ENCODE measurements around the gene RIMS4. TPM values are rescaled to one million over a fixed set of nuclear protein-coding genes. Genes with fewer than 3 reads are reported as not detected.

The RIMS4 gene
- total and polyA plus RNA-seq, 10 of the 15 experiments (the other 5 are each of a cell fraction or from before 2014, with no cell fraction given): under 0.01 to 0.07 (median 0.05) TPM; not detected in 5

- H3K4me3 ChIP-seq: no peak overlapping the region
- no peak overlapping the region for H2AFZ ChIP-seq (ENCODE audit: control insufficient read depth, low read depth, low read length)
- H3K4me1 ChIP-seq (ENCODE audit: control insufficient read depth, insufficient read depth, low read length): no peaks in the 10 kb centered on the region
- intact Hi-C loops (cut with micrococcal nuclease; ENCODE audit: unreplicated experiment) (no loop called here), in situ Hi-C loops (cut with MboI) (no loop called here)
- no peaks in the 10 kb centered on the region for H3K36me3 ChIP-seq (ENCODE audit: control insufficient read depth in 2 of 2, insufficient read depth in 2 of 2, low read length in 1 of 2)
- FAIRE-seq (no peak), DNase-seq (ENCODE audit: low read depth, low spot score) (no peak), ATAC-seq (no peak)
- H3K9me3 ChIP-seq (replicated peaks; ENCODE audit: control insufficient read depth, insufficient read depth, low read length): no peaks in the 10 kb centered on the region
- WGBS (ENCODE audit: insufficient coverage, insufficient replicate concordance, low lambda C conversion rate, missing lambda C conversion rate): 35% methylated on average over 5 of the region's 5 CpGs
- no peaks in the 10 kb centered on the region; a peak in 3 of 4 replicates for H3K27me3 ChIP-seq (replicated peaks in 1 of 2; ENCODE audit: control insufficient read depth in 2 of 2, insufficient read depth in 2 of 2, low read length in 1 of 2)
- CTCF ChIA-PET: no interaction called here
- no peak overlapping the region for H3K4me2 ChIP-seq (ENCODE audit: control insufficient read depth, insufficient read depth)
- no peak overlapping the region for H3K27ac ChIP-seq (ENCODE audit: control insufficient read depth, insufficient read depth)
- RAD21 ChIA-PET (ENCODE audit: unreplicated experiment): no interaction called here
- SMC1A ChIA-PET (ENCODE audit: uncharacterized antibody, unreplicated experiment): no interaction called here
- H3K9ac ChIP-seq (ENCODE audit: control insufficient read depth, insufficient read depth, low read length): no peak overlapping the region
- BruUV-seq (replicated peaks): no TSS peak
- POLR2A ChIA-PET: no interaction called here
- no peaks in the 10 kb centered on the region for H4K20me1 ChIP-seq (ENCODE audit: control insufficient read depth, insufficient read depth)
- H3K79me2 ChIP-seq (ENCODE audit: control insufficient read depth, insufficient read depth, low read length): no peaks in the 10 kb centered on the region
- no peak for TF ChIP-seq SUZ12 (IDR thresholded peaks at IDR 0.05; ENCODE audit: unreplicated experiment)
- TF ChIP-seq E2F4 (IDR thresholded peaks at IDR 0.05; ENCODE audit: low read depth, low read length): no peak
- no peak for TF ChIP-seq POLR2A (IDR thresholded peaks at IDR 0.05; ENCODE audit: low read depth, low read length)
- no peak for TF ChIP-seq ATF2 (IDR thresholded peaks at IDR 0.05; ENCODE audit: low read length)
- no peak for TF ChIP-seq IKZF1 (conservative IDR thresholded peaks at IDR 0.05)
- no peak for TF ChIP-seq NR2F1 (conservative IDR thresholded peaks at IDR 0.05)
- TF ChIP-seq BRCA1 (IDR thresholded peaks at IDR 0.05; ENCODE audit: low read depth, low read length): no peak
- no peak for TF ChIP-seq CUX1 (IDR thresholded peaks at IDR 0.05; ENCODE audit: insufficient replicate concordance, low read depth, low read length)
- no peak for TF ChIP-seq HDAC2 (IDR thresholded peaks at IDR 0.05)
- no peak for TF ChIP-seq IKZF2 (IDR thresholded peaks at IDR 0.05)
- TF ChIP-seq TAF1 (IDR thresholded peaks at IDR 0.05; ENCODE audit: borderline replicate concordance, low read depth, low read length): no peak
- TF ChIP-seq JUND (IDR thresholded peaks at IDR 0.05; ENCODE audit: low read depth, low read length): no peak
- TF ChIP-seq DPF2 (IDR thresholded peaks at IDR 0.05): no peak
- TF ChIP-seq BACH1 (IDR thresholded peaks at IDR 0.05; ENCODE audit: borderline replicate concordance): no peak
- no peak for TF ChIP-seq RAD21 (IDR thresholded peaks at IDR 0.05; ENCODE audit: insufficient read depth, low read depth, low read length)
- no peak for TF ChIP-seq FOS (IDR thresholded peaks at IDR 0.05; ENCODE audit: borderline replicate concordance, extremely low read depth, insufficient read length)
- no peak for TF ChIP-seq ATF3 (IDR thresholded peaks at IDR 0.05; ENCODE audit: borderline replicate concordance, extremely low read depth, low read depth, low read length)
Measured at GRCh38 chr20:44829688-44830087, 19.3 kb upstream of the RIMS4 start.
